ENCODE results near the gene ZNF619. TPM values are rescaled to one million over a fixed set of nuclear protein-coding genes. Genes with fewer than 3 reads are reported as not detected.

The ZNF619 gene
- total RNA-seq, 1 experiment from 2014 or later: 6.9 TPM

DNA sequence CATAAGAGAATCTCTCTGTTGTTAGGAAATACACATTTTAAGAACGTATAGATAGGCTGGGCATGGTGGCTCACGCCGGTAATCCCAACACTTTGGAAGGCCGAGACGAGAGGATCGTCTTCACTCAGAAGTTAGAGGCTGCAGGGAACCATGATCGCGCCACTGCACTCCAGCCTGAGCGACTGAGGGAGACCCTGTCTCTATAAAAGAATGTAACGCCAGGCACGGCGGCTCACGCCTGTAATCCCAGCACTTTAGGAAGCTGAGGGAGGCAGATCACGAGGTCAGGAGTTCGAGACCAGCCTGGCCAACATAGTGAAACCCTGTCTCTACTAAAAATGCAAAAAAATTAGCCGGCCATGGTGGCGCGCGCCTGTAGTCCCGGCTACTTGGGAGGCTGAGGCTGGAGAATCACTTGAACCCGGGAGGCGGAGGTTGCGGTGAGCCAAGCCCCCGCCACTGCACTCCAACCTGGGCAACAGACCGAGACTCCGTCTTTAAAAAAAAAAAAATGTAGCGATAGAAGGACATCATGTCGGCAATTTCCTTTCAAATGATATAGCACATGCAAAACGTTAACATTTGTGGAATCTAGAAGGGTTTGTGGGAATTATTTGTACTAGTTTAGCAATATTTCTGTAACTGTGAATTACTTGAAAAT lies 20.5 kb upstream of the ZNF619 start:
- TSS peak; percentile 79 for BruUV-seq (replicated peaks)
- Histone ChIP-seq H3K4me1 (replicated peaks; ENCODE audit: insufficient read depth) (peaks cover 38% of the 10 kb centered on the region), H3K27ac (peak overlapping the region; percentile 77), H3K4me2 (peak overlapping the region; percentile 93), H3K79me2 (ENCODE audit: low read depth) (peaks cover 52% of the 10 kb centered on the region), H3K27me3 (ENCODE audit: insufficient read depth, low read depth) (no peaks in the 10 kb centered on the region), H3K9me2 (ENCODE audit: insufficient read depth) (no peaks in the 10 kb centered on the region), H3K36me3 (ENCODE audit: low read depth) (peaks cover 35% of the 10 kb centered on the region), H3F3A (ENCODE audit: insufficient read depth, low read depth) (peaks cover 51% of the 10 kb centered on the region), H3K4me3 (peak overlapping the region; percentile 97), H4K20me1 (ENCODE audit: insufficient read depth) (peaks cover 32% of the 10 kb centered on the region), H2AFZ (peak overlapping the region; percentile 93), H3K9me3 (ENCODE audit: insufficient read depth, low read depth) (no peaks in the 10 kb centered on the region)
- intact Hi-C loops (cut with micrococcal nuclease; ENCODE audit: unreplicated experiment): loop anchor here (5.0 kb wide), 1 partner anchor 741 kb away; the partner anchor contains the start of gene CTNNB1
- DNase-seq: no peak
- no peak for TF ChIP-seq CTCF (conservative IDR thresholded peaks at IDR 0.05)
- no peak for TF ChIP-seq EZH2 (IDR thresholded peaks at IDR 0.05; ENCODE audit: low read depth)
- ChIA-PET CTCF (no interaction called here), POLR2A (ENCODE audit: unreplicated experiment) (interaction anchor here (0.6 to 0.7 kb wide), 5 partner anchors 16 to 1631 kb away, joined by 3 to 9 read pairs (median 4); partner anchors contain the start of gene ZNF620)

- intact Hi-C loops (cut with micrococcal nuclease; ENCODE audit: unreplicated experiment): loop anchor here (5.0 kb wide), 1 partner anchor 740 kb away; the partner anchor contains the start of gene CTNNB1
- ChIA-PET POLR2A (ENCODE audit: unreplicated experiment) (interaction anchor here (0.6 to 0.7 kb wide), 8 partner anchors 17 to 1630 kb away, joined by 3 to 9 read pairs (median 5); partner anchors contain the start of genes CTNNB1 and ZNF620), CTCF (interaction anchor here (0.6 kb wide), 2 partner anchors 18 to 127 kb away, joined by 4 to 15 read pairs; no protein-coding TSS in a partner anchor)
These were observed 19.7 kb upstream of the ZNF619 start, which contains the start of gene RPL14 for GRCh38 chr3:40456940-40457823. Gene RPL14 (plus strand): TSS chr3:40457339. CDS start chr3:40457472, 133 bp downstream.

More at GRCh38 chr3:40456940-40457823, 19.7 kb upstream of the ZNF619 start, which contains the start of gene RPL14:
- Histone ChIP-seq H3K4me3 (peak within 1 kb of the TSS; percentile 97), H3F3A (ENCODE audit: insufficient read depth, low read depth) (peaks cover 51% of the 10 kb centered on the region), H3K79me2 (ENCODE audit: low read depth) (peaks cover 52% of the 10 kb centered on the region), H3K9me3 (ENCODE audit: insufficient read depth, low read depth) (no peaks in the 10 kb centered on the region), H3K9me2 (ENCODE audit: insufficient read depth) (no peaks in the 10 kb centered on the region), H3K4me1 (replicated peaks; ENCODE audit: insufficient read depth) (peaks cover 32% of the 10 kb centered on the region), H2AFZ (peak within 1 kb of the TSS; percentile 93), H3K27ac (peak within 1 kb of the TSS; percentile 77), H3K4me2 (peak within 1 kb of the TSS; percentile 93), H3K36me3 (ENCODE audit: low read depth) (peaks cover 39% of the 10 kb centered on the region), H4K20me1 (ENCODE audit: insufficient read depth) (peaks cover 34% of the 10 kb centered on the region), H3K27me3 (ENCODE audit: insufficient read depth, low read depth) (no peaks in the 10 kb centered on the region)
- TF ChIP-seq CTCF (conservative IDR thresholded peaks at IDR 0.05): no peak
- TF ChIP-seq EZH2 (IDR thresholded peaks at IDR 0.05; ENCODE audit: low read depth): no peak
- BruUV-seq (replicated peaks): TSS peak; percentile 53
- DNase-seq: peak; percentile 89
